Sigmoid colon (tissue), 4 donors: ENCODE data around the gene IRF2BPL.

ENCODE experiments used
- POLR2AphosphoS5 ChIP-seq, 4 donors: sonication (generic); formaldehyde crosslinking; IDR thresholded peaks; one replicate each; pipeline ENCODE4 v1.6.1; 2017; ENCODE audit warnings: antibody characterized with exemption in 4 of 4
- TF ChIP-seq, protein P1 (sequence below), 4 experiments: fragments of 450-650 bp in 3 of 4; fragments of 200-600 bp in 1 of 4; IDR thresholded peaks; one replicate each; pipeline ENCODE4 v1.5.1; 2016 to 2019; ENCODE audit warnings: antibody characterized with exemption in 4 of 4, mild to moderate bottlenecking in 3 of 4, moderate library complexity in 2 of 4

GRCh38 chr14:77066578-77067172, 38.2 kb upstream of the IRF2BPL start:
- TF ChIP-seq, protein P1, sequence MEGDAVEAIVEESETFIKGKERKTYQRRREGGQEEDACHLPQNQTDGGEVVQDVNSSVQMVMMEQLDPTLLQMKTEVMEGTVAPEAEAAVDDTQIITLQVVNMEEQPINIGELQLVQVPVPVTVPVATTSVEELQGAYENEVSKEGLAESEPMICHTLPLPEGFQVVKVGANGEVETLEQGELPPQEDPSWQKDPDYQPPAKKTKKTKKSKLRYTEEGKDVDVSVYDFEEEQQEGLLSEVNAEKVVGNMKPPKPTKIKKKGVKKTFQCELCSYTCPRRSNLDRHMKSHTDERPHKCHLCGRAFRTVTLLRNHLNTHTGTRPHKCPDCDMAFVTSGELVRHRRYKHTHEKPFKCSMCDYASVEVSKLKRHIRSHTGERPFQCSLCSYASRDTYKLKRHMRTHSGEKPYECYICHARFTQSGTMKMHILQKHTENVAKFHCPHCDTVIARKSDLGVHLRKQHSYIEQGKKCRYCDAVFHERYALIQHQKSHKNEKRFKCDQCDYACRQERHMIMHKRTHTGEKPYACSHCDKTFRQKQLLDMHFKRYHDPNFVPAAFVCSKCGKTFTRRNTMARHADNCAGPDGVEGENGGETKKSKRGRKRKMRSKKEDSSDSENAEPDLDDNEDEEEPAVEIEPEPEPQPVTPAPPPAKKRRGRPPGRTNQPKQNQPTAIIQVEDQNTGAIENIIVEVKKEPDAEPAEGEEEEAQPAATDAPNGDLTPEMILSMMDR (IDR thresholded peaks at IDR 0.05): no peak
- no peak for TF ChIP-seq POLR2AphosphoS5 (IDR thresholded peaks at IDR 0.05)
